HepG2 (cell line): ENCODE data around the gene KRTCAP2. TPM values are rescaled to one million over a fixed set of nuclear protein-coding genes. Genes with fewer than 3 reads are reported as not detected.
A peak's percentile ranks its signal among the peaks of the same experiment; 100 is the strongest.

ENCODE experiments used
- KAT2B ChIP-seq: fragments of 150-350 bp; IDR thresholded peaks from 2 replicates; pipeline ENCODE4 v1.6.1; 2014; ENCODE audit warnings: low read depth, low read length, borderline replicate concordance
- NFYB ChIP-seq: sonication (generic); formaldehyde crosslinking; IDR thresholded peaks from 2 replicates; pipeline ENCODE4 v1.4.0; 2020; ENCODE audit warnings: missing genetic modification reagents
- PAF1 ChIP-seq: IDR thresholded peaks from 2 replicates; pipeline ENCODE4 v1.6.1; 2016; ENCODE audit warnings: missing genetic modification reagents, missing compliant biosample characterization
- POLR2AphosphoS2 ChIP-seq: IDR thresholded peaks from 2 replicates; pipeline ENCODE4 v1.6.1; 2011; ENCODE audit warnings: low read depth, low read length, improper control_type of control experiment
- RFX5 ChIP-seq: IDR thresholded peaks from 2 replicates; pipeline ENCODE4 v1.6.1; 2011; ENCODE audit warnings: low read depth, low read length, improper control_type of control experiment
- TBP ChIP-seq: sonication (generic); formaldehyde crosslinking; IDR thresholded peaks from 2 replicates; pipeline ENCODE4 v1.5.0; 2020; ENCODE audit warnings: missing genetic modification reagents
- YY1 ChIP-seq: IDR thresholded peaks from 2 replicates; pipeline ENCODE4 v1.6.1; 2011; ENCODE audit warnings: low read length, low read depth, moderate library complexity, mild to moderate bottlenecking; ENCODE audit not compliant: insufficient read depth, insufficient replicate concordance
- ZFP41 ChIP-seq: sonication (generic); formaldehyde crosslinking; IDR thresholded peaks from 2 replicates; pipeline ENCODE4 v1.4.0; 2020; ENCODE audit warnings: mild to moderate bottlenecking, missing genetic modification reagents, borderline replicate concordance
- ZFP62 ChIP-seq: sonication (generic); formaldehyde crosslinking; IDR thresholded peaks from 2 replicates; pipeline ENCODE4 v1.4.0; 2020; ENCODE audit warnings: missing genetic modification reagents
- ZKSCAN8 ChIP-seq: IDR thresholded peaks from 2 replicates; pipeline ENCODE4 v1.6.1; 2016; ENCODE audit warnings: borderline replicate concordance, missing genetic modification reagents, missing compliant biosample characterization
- ZNF136 ChIP-seq: sonication (generic); formaldehyde crosslinking; IDR thresholded peaks from 2 replicates; pipeline ENCODE4 v1.8.1; 2022; ENCODE audit warnings: low read depth, mild to moderate bottlenecking, moderate library complexity, missing genetic modification reagents
- ZNF292 ChIP-seq: sonication (generic); formaldehyde crosslinking; IDR thresholded peaks from 2 replicates; pipeline ENCODE4 v1.8.1; 2022; ENCODE audit warnings: mild to moderate bottlenecking, low read depth, missing genetic modification reagents, borderline replicate concordance
- ZNF331 ChIP-seq: sonication (generic); formaldehyde crosslinking; IDR thresholded peaks from 2 replicates; pipeline ENCODE4 v1.4.0; 2020; ENCODE audit warnings: missing genetic modification reagents
- ZNF674 ChIP-seq: sonication (generic); formaldehyde crosslinking; IDR thresholded peaks from 2 replicates; pipeline ENCODE4 v1.5.0; 2020; ENCODE audit warnings: low read depth, mild to moderate bottlenecking, missing genetic modification reagents
- ZNF703 ChIP-seq: sonication (generic); formaldehyde crosslinking; IDR thresholded peaks from 2 replicates; pipeline ENCODE4 v1.5.1; 2020; ENCODE audit warnings: missing genetic modification reagents, mild to moderate bottlenecking, moderate library complexity, borderline replicate concordance
- ZNF710 ChIP-seq: sonication (generic); formaldehyde crosslinking; IDR thresholded peaks from 2 replicates; pipeline ENCODE4 v1.5.0; 2020; ENCODE audit warnings: mild to moderate bottlenecking, missing genetic modification reagents, borderline replicate concordance
- ZNF737 ChIP-seq: sonication (generic); formaldehyde crosslinking; IDR thresholded peaks from 2 replicates; pipeline ENCODE4 v1.5.0; 2020; ENCODE audit warnings: missing genetic modification reagents, mild to moderate bottlenecking, borderline replicate concordance
- ZNF777 ChIP-seq: sonication (generic); formaldehyde crosslinking; IDR thresholded peaks from 2 replicates; pipeline ENCODE4 v1.4.0; 2020; ENCODE audit warnings: missing genetic modification reagents
- ZNF792 ChIP-seq: IDR thresholded peaks from 2 replicates; pipeline ENCODE4 v1.6.1; 2016
- ZSCAN21 ChIP-seq: sonication (generic); formaldehyde crosslinking; IDR thresholded peaks from 2 replicates; pipeline ENCODE4 v1.8.0; 2022; ENCODE audit warnings: mild to moderate bottlenecking, missing genetic modification reagents, moderate library complexity, borderline replicate concordance
- polyA plus RNA-seq, 8 experiments: library from polyadenylated mRNA; depleted of rRNA in 3 of 8; stranded (reverse) in 7 of 8; unstranded in 1 of 8; fragments of >200 nt; fragmentation: Illumina TruSeq in 4 of 8; extraction: Trizol in 4 of 8; gene quantifications; 2 replicates each; pipeline versions ENCODE4 v1.2.1 to v1.2.3, GENCODE V29; 2011 to 2016; ENCODE audit warnings: low read depth in 4 of 8, missing spikeins in 1 of 8, mixed read lengths in 1 of 8; ENCODE audit not compliant: insufficient read depth in 1 of 8
- total RNA-seq, 5 experiments: library from RNA; depleted of rRNA; stranded (reverse); fragments of >200 nt; fragmentation: Illumina TruSeq; extraction: Trizol; gene quantifications; 2 replicates each; pipeline ENCODE4 v1.2.3, GENCODE V29; 2016; ENCODE audit warnings: low read depth in 1 of 5
- TF ChIP-seq, protein P1 (sequence below): sonication (generic); formaldehyde crosslinking; IDR thresholded peaks from 2 replicates; pipeline ENCODE4 v1.8.0; 2022; ENCODE audit warnings: mild to moderate bottlenecking, missing genetic modification reagents, borderline replicate concordance
- TF ChIP-seq, protein P2 (sequence below): sonication (generic); formaldehyde crosslinking; conservative IDR thresholded peaks from 2 replicates; pipeline ENCODE4 v1.8.0; 2022; ENCODE audit warnings: mild to moderate bottlenecking, moderate library complexity, missing genetic modification reagents

The KRTCAP2 gene
- total and polyA plus RNA-seq, 2 of the 13 experiments (the other 11 are each of a cell fraction or from before 2014, with no cell fraction given): 77.3 to 79.4 TPM

- TF ChIP-seq ZNF703: no peak
- TF ChIP-seq ZNF136 (CRISPR knock-in tag): no peak; the same call in 1 of the 2 replicates
- TF ChIP-seq ZNF710 (CRISPR knock-in tag): no peak; the same call in 1 of the 2 replicates
- TF ChIP-seq YY1: peak; percentile 39
- TF ChIP-seq NFYB (CRISPR knock-in tag): peak; percentile 56; the same call in 1 of the 2 replicates
- TF ChIP-seq ZNF674 (CRISPR knock-in tag): no peak
- no peak for TF ChIP-seq RFX5
- no peak; the same call in 1 of the 2 replicates for TF ChIP-seq ZNF777
- no peak for TF ChIP-seq ZFP41 (CRISPR knock-in tag)
- no peak for TF ChIP-seq TBP (CRISPR knock-in tag)
- peak; percentile 65; the same call in 1 of the 2 replicates for TF ChIP-seq ZKSCAN8 (CRISPR knock-in tag)
- TF ChIP-seq ZFP62 (CRISPR knock-in tag): no peak
- TF ChIP-seq ZNF737 (CRISPR knock-in tag): no peak
- no peak for TF ChIP-seq POLR2AphosphoS2
- TF ChIP-seq, protein P1, sequence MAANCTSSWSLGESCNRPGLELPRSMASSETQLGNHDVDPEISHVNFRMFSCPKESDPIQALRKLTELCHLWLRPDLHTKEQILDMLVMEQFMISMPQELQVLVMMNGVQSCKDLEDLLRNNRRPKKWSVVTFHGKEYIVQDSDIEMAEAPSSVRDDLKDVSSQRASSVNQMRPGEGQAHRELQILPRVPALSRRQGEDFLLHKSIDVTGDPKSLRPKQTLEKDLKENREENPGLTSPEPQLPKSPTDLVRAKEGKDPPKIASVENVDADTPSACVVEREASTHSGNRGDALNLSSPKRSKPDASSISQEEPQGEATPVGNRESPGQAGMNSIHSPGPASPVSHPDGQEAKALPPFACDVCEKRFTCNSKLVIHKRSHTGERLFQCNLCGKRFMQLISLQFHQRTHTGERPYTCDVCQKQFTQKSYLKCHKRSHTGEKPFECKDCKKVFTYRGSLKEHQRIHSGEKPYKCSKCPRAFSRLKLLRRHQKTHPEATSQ (CRISPR knock-in tag): no peak
- no peak for TF ChIP-seq ZNF292 (CRISPR knock-in tag)
- no peak for TF ChIP-seq PAF1 (CRISPR knock-in tag)
- TF ChIP-seq ZNF792 (CRISPR knock-in tag): peak; percentile 73; the same call in 1 of the 2 replicates
- TF ChIP-seq, protein P2, sequence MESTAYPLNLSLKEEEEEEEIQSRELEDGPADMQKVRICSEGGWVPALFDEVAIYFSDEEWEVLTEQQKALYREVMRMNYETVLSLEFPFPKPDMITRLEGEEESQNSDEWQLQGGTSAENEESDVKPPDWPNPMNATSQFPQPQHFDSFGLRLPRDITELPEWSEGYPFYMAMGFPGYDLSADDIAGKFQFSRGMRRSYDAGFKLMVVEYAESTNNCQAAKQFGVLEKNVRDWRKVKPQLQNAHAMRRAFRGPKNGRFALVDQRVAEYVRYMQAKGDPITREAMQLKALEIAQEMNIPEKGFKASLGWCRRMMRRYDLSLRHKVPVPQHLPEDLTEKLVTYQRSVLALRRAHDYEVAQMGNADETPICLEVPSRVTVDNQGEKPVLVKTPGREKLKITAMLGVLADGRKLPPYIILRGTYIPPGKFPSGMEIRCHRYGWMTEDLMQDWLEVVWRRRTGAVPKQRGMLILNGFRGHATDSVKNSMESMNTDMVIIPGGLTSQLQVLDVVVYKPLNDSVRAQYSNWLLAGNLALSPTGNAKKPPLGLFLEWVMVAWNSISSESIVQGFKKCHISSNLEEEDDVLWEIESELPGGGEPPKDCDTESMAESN: peak; percentile 63; the same call in 1 of the 2 replicates
- peak; percentile 92 for TF ChIP-seq ZNF331 (CRISPR knock-in tag)
- TF ChIP-seq ZSCAN21: no peak; the same call in 1 of the 2 replicates
- TF ChIP-seq KAT2B: no peak
Observed at GRCh38 chr1:155172732-155173477, at the start of gene KRTCAP2 (continued).
